Measurements from ENCODE around the gene DIAPH2.

DNA sequence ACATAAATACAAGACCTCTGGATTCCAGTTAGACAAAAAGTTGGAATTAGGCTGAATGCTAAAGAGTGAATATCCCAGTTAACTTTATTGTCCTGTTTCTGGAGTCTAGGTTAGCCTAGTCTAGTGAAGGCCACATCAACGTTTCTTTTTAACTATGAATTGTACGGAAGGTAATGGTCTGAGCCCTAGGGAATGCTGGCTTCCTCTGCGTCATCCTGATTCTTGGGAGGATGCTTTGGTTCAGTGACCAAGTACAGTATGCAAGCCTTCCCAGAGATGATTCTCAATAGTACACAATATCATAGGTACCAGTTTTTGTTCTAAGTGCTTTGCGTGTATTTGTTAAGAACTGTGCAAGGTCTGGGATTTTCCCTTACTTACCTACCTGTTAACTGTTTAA is 11.8 kb downstream of the DIAPH2 start:
- TF ChIP-seq, protein P1, sequence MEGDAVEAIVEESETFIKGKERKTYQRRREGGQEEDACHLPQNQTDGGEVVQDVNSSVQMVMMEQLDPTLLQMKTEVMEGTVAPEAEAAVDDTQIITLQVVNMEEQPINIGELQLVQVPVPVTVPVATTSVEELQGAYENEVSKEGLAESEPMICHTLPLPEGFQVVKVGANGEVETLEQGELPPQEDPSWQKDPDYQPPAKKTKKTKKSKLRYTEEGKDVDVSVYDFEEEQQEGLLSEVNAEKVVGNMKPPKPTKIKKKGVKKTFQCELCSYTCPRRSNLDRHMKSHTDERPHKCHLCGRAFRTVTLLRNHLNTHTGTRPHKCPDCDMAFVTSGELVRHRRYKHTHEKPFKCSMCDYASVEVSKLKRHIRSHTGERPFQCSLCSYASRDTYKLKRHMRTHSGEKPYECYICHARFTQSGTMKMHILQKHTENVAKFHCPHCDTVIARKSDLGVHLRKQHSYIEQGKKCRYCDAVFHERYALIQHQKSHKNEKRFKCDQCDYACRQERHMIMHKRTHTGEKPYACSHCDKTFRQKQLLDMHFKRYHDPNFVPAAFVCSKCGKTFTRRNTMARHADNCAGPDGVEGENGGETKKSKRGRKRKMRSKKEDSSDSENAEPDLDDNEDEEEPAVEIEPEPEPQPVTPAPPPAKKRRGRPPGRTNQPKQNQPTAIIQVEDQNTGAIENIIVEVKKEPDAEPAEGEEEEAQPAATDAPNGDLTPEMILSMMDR (IDR thresholded peaks at IDR 0.05 in 2 of 3, conservative IDR thresholded peaks at IDR 0.05 in 1 of 3; ENCODE audit: borderline replicate concordance in 1 of 3, insufficient read depth in 1 of 3, low read depth in 2 of 3, low read length in 2 of 3) = no peak
- no peak for TF ChIP-seq POLR2A (IDR thresholded peaks at IDR 0.05; ENCODE audit: borderline replicate concordance, extremely low read depth, insufficient read depth, insufficient read length)
- no peak for TF ChIP-seq JUND (IDR thresholded peaks at IDR 0.05)
- TF ChIP-seq POLR2AphosphoS5 (IDR thresholded peaks at IDR 0.05; ENCODE audit: low read depth, low read length) = no peak
- TF ChIP-seq EGR1 (IDR thresholded peaks at IDR 0.05; ENCODE audit: low read depth) = no peak
- TF ChIP-seq EZH2 (IDR thresholded peaks at IDR 0.05) = no peak
- TF ChIP-seq ZFX (IDR thresholded peaks at IDR 0.05) = no peak
- TF ChIP-seq SIN3A (IDR thresholded peaks at IDR 0.05; ENCODE audit: low read depth) = no peak

Data from HCT116 (cell line).